ENCODE data around the gene GALR3.

GALR3 gene

GRCh38 chr22:37805810-37806277 is 17.3 kb upstream of the GALR3 start:
- H3K4me3 ChIP-seq (ENCODE audit: low read depth, low read length): no peak overlapping the region
- no peak for DNase-seq (ENCODE audit: low read depth)
- TF ChIP-seq POLR2A (IDR thresholded peaks at IDR 0.05; ENCODE audit: extremely low read depth, insufficient read length) (no peak), MAX (IDR thresholded peaks at IDR 0.05; ENCODE audit: low read depth, low read length) (no peak), CTCF (IDR thresholded peaks at IDR 0.05; ENCODE audit: low read depth, low read length) (no peak), MYC (IDR thresholded peaks at IDR 0.05; ENCODE audit: low read depth, low read length) (no peak)

GRCh38 chr22:37806409-37807333 is 16.5 kb upstream of the GALR3 start:
- peak; percentile 41 for DNase-seq (ENCODE audit: low read depth)
- peak overlapping the region; percentile 62 for H3K4me3 ChIP-seq (ENCODE audit: low read depth, low read length)
- no peak for TF ChIP-seq MAX (IDR thresholded peaks at IDR 0.05; ENCODE audit: low read depth, low read length)
- no peak for TF ChIP-seq POLR2A (IDR thresholded peaks at IDR 0.05; ENCODE audit: extremely low read depth, insufficient read length)
- TF ChIP-seq MYC (IDR thresholded peaks at IDR 0.05; ENCODE audit: low read depth, low read length): no peak
- TF ChIP-seq CTCF (IDR thresholded peaks at IDR 0.05; ENCODE audit: low read depth, low read length): no peak

- peak; percentile 28; the same call in 1 of the 2 replicates for TF ChIP-seq MAX (IDR thresholded peaks at IDR 0.05; ENCODE audit: low read depth, low read length)
- peak; percentile 48; the same call in 1 of the 2 replicates for TF ChIP-seq MYC (IDR thresholded peaks at IDR 0.05; ENCODE audit: low read depth, low read length)
- peak; percentile 62 for TF ChIP-seq POLR2A (IDR thresholded peaks at IDR 0.05; ENCODE audit: extremely low read depth, insufficient read length)
- TF ChIP-seq CTCF (IDR thresholded peaks at IDR 0.05; ENCODE audit: low read depth, low read length): no peak
- DNase-seq (ENCODE audit: low read depth): peak; percentile 97
- peak within 1 kb of the TSS; percentile 85 for H3K4me3 ChIP-seq (ENCODE audit: low read depth, low read length)
Observed at GRCh38 chr22:37807410-37808293, 15.5 kb upstream of the GALR3 start, which contains the start of gene GCAT. Gene GCAT (plus strand): TSS chr22:37807934. CDS start chr22:37807968, 34 bp downstream.

- peak overlapping the region; percentile 85 for H3K4me3 ChIP-seq (ENCODE audit: low read depth, low read length)
- peak; percentile 46 for DNase-seq (ENCODE audit: low read depth)
- TF ChIP-seq MYC (IDR thresholded peaks at IDR 0.05; ENCODE audit: low read depth, low read length) (no peak), MAX (IDR thresholded peaks at IDR 0.05; ENCODE audit: low read depth, low read length) (no peak), POLR2A (IDR thresholded peaks at IDR 0.05; ENCODE audit: extremely low read depth, insufficient read length) (no peak), CTCF (IDR thresholded peaks at IDR 0.05; ENCODE audit: low read depth, low read length) (no peak)
Observed at GRCh38 chr22:37808294-37808657, 14.9 kb upstream of the GALR3 start.

- H3K4me3 ChIP-seq (ENCODE audit: low read depth, low read length): no peak overlapping the region
- no peak for TF ChIP-seq MAX (IDR thresholded peaks at IDR 0.05; ENCODE audit: low read depth, low read length)
- TF ChIP-seq POLR2A (IDR thresholded peaks at IDR 0.05; ENCODE audit: extremely low read depth, insufficient read length): no peak
- no peak for TF ChIP-seq CTCF (IDR thresholded peaks at IDR 0.05; ENCODE audit: low read depth, low read length)
- TF ChIP-seq MYC (IDR thresholded peaks at IDR 0.05; ENCODE audit: low read depth, low read length): no peak
- no peak for DNase-seq (ENCODE audit: low read depth)
Observed at GRCh38 chr22:37809672-37810333, 13.4 kb upstream of the GALR3 start.

All from NB4 (cell line).